Liver (tissue), 9 donors: ENCODE data around the gene TRIOBP. TPM values are rescaled to one million over a fixed set of nuclear protein-coding genes. Genes with fewer than 3 reads are reported as not detected.

Source experiments
- DNase-seq: peaks from one replicate; pipeline ENCODE4 v3.0.0-alpha.2; 2017; ENCODE audit warnings: low spot score
- H3K27ac ChIP-seq, 2 donors: one replicate each; pipeline ENCODE4 v1.7.0; 2013; ENCODE audit warnings: inconsistent platforms in 2 of 2, low read length in 2 of 2, control low read depth in 1 of 2, low read depth in 1 of 2, mild to moderate bottlenecking in 1 of 2
- H3K27me3 ChIP-seq, 4 donors: one replicate each; pipeline versions ENCODE4 v1.6.1 to v1.7.0; 2013; ENCODE audit warnings: low read length in 3 of 4, inconsistent platforms in 1 of 4, mild to moderate bottlenecking in 1 of 4, moderate library complexity in 1 of 4; ENCODE audit not compliant: control insufficient read depth in 4 of 4, insufficient read depth in 4 of 4
- H3K36me3 ChIP-seq, 4 donors: one replicate each; pipeline versions ENCODE4 v1.6.1 to v1.7.0; 2013; ENCODE audit warnings: low read length in 3 of 4, mild to moderate bottlenecking in 3 of 4, low read depth in 1 of 4, moderate library complexity in 1 of 4; ENCODE audit not compliant: control insufficient read depth in 4 of 4, insufficient read depth in 3 of 4
- H3K4me1 ChIP-seq, 4 donors: one replicate each; pipeline versions ENCODE4 v1.6.1 to v1.7.0; 2013; ENCODE audit warnings: low read length in 3 of 4, mild to moderate bottlenecking in 3 of 4, moderate library complexity in 1 of 4; ENCODE audit not compliant: control insufficient read depth in 4 of 4, insufficient read depth in 4 of 4
- H3K4me3 ChIP-seq, 3 donors: one replicate each; pipeline versions ENCODE4 v1.6.1 to v1.7.0; 2013; ENCODE audit warnings: low read length in 3 of 3, control low read depth in 1 of 3, low read depth in 1 of 3, mild to moderate bottlenecking in 1 of 3
- H3K9ac ChIP-seq, 2 donors: one replicate each; pipeline ENCODE4 v1.7.0; 2013; ENCODE audit warnings: low read length in 2 of 2, mild to moderate bottlenecking in 2 of 2, moderate library complexity in 2 of 2, control low read depth in 1 of 2, low read depth in 1 of 2
- H3K9me3 ChIP-seq, 4 donors: one replicate each; pipeline versions ENCODE4 v1.6.1 to v1.7.0; 2013; ENCODE audit warnings: low read length in 3 of 4; ENCODE audit not compliant: control insufficient read depth in 4 of 4
- EGR1 ChIP-seq, 2 donors: IDR thresholded peaks; 2 replicates each; pipeline ENCODE4 v1.6.1; 2016 to 2018; ENCODE audit warnings: antibody characterized with exemption in 2 of 2, low read depth in 2 of 2
- FOXA1 ChIP-seq: IDR thresholded peaks from 2 replicates; pipeline ENCODE4 v1.6.1; 2016; ENCODE audit warnings: antibody characterized with exemption
- FOXA2 ChIP-seq: IDR thresholded peaks from 2 replicates; pipeline ENCODE4 v1.6.1; 2016; ENCODE audit warnings: antibody characterized with exemption
- GABPA ChIP-seq, 2 donors: IDR thresholded peaks in 1 of 2; conservative IDR thresholded peaks in 1 of 2; 2 replicates each; pipeline ENCODE4 v1.6.1; 2016; ENCODE audit warnings: antibody characterized with exemption in 2 of 2, mild to moderate bottlenecking in 1 of 2, moderate library complexity in 1 of 2
- HNF4A ChIP-seq, 2 donors: conservative IDR thresholded peaks; 2 replicates each; pipeline ENCODE4 v1.6.1; 2016; ENCODE audit warnings: antibody characterized with exemption in 2 of 2, mild to moderate bottlenecking in 2 of 2
- HNF4G ChIP-seq: IDR thresholded peaks from 2 replicates; pipeline ENCODE4 v1.6.1; 2016; ENCODE audit warnings: antibody characterized with exemption
- NR2F2 ChIP-seq: IDR thresholded peaks from 2 replicates; pipeline ENCODE4 v1.6.1; 2016; ENCODE audit warnings: antibody characterized with exemption
- RAD21 ChIP-seq, 2 donors: IDR thresholded peaks; 2 replicates each; pipeline ENCODE4 v1.6.1; 2016; ENCODE audit warnings: antibody characterized with exemption in 2 of 2, mild to moderate bottlenecking in 2 of 2
- RXRA ChIP-seq, 2 donors: IDR thresholded peaks; 2 replicates each; pipeline ENCODE4 v1.6.1; 2017 to 2018; ENCODE audit warnings: antibody characterized with exemption in 2 of 2, mild to moderate bottlenecking in 1 of 2
- SP1 ChIP-seq: IDR thresholded peaks from 2 replicates; pipeline ENCODE4 v1.6.1; 2018; ENCODE audit warnings: antibody characterized with exemption, mild to moderate bottlenecking
- TAF1 ChIP-seq: conservative IDR thresholded peaks from 2 replicates; pipeline ENCODE4 v1.6.1; 2016; ENCODE audit warnings: antibody characterized with exemption, mild to moderate bottlenecking
- YY1 ChIP-seq: IDR thresholded peaks from 2 replicates; pipeline ENCODE4 v1.6.1; 2016; ENCODE audit warnings: antibody characterized with exemption, mild to moderate bottlenecking
- WGBS: extraction: QIAGEN DNeasy Blood & Tissue Kit; methylation state at CpG from one replicate; pipeline ENCODE4 v1.1.7; 2013; 5-methylcytosine and 5-hydroxymethylcytosine counted together
- polyA plus RNA-seq, 2 donors: library from polyadenylated mRNA; stranded (reverse) in 1 of 2; unstranded in 1 of 2; fragments of 200-250 nt in 1 of 2; fragments of >200 nt in 1 of 2; fragmentation: Nextera tagmentation in 1 of 2; extraction: Ambion mirVana in 1 of 2; gene quantifications; one replicate each; pipeline versions ENCODE4 v1.2.1 to v1.2.3, GENCODE V29; 2013 to 2015
- total RNA-seq, 2 donors: library from RNA; depleted of rRNA; stranded (reverse); fragments of >200 nt; gene quantifications; one replicate each; pipeline ENCODE4 v1.2.3, GENCODE V29; 2014
- TF ChIP-seq, protein P1 (sequence below): IDR thresholded peaks from 2 replicates; pipeline ENCODE4 v1.6.1; 2016; ENCODE audit warnings: antibody characterized with exemption
- TF ChIP-seq, protein P2 (sequence below): IDR thresholded peaks from 2 replicates; pipeline ENCODE4 v1.6.1; 2016; ENCODE audit warnings: antibody characterized with exemption
- TF ChIP-seq, protein P3 (sequence below): IDR thresholded peaks from 2 replicates; pipeline ENCODE4 v1.6.1; 2016; ENCODE audit warnings: antibody characterized with exemption, mild to moderate bottlenecking
- TF ChIP-seq, protein P4 (sequence below): IDR thresholded peaks from 2 replicates; pipeline ENCODE4 v1.6.1; 2016; ENCODE audit warnings: antibody characterized with exemption
- donor health status: healthy.
- donor health status: healthy.
- donor health status: healthy.
- donor health status: healthy.
- donor health status: healthy.

Gene TRIOBP
- total and polyA plus RNA-seq, 4 donors, result 4.8 to 41.1 (median 21.6) TPM

- TF ChIP-seq, protein P1, sequence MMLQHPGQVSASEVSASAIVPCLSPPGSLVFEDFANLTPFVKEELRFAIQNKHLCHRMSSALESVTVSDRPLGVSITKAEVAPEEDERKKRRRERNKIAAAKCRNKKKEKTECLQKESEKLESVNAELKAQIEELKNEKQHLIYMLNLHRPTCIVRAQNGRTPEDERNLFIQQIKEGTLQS, result no peak
- TF ChIP-seq GABPA (IDR thresholded peaks at IDR 0.05 in 1 of 2, conservative IDR thresholded peaks at IDR 0.05 in 1 of 2) (peak in 1 of 2 donors; percentile 78), RXRA (IDR thresholded peaks at IDR 0.05) (peak; percentile 61 to 76), SP1 (peak; percentile 87), HNF4A (conservative IDR thresholded peaks at IDR 0.05) (peak; percentile 54 to 61)
Measured at GRCh38 chr22:37731804-37732471, 35.1 kb downstream of the TRIOBP start (continued).

- TF ChIP-seq HNF4A (conservative IDR thresholded peaks at IDR 0.05) (no peak), RXRA (IDR thresholded peaks at IDR 0.05) (no peak)
- TF ChIP-seq, protein P2, sequence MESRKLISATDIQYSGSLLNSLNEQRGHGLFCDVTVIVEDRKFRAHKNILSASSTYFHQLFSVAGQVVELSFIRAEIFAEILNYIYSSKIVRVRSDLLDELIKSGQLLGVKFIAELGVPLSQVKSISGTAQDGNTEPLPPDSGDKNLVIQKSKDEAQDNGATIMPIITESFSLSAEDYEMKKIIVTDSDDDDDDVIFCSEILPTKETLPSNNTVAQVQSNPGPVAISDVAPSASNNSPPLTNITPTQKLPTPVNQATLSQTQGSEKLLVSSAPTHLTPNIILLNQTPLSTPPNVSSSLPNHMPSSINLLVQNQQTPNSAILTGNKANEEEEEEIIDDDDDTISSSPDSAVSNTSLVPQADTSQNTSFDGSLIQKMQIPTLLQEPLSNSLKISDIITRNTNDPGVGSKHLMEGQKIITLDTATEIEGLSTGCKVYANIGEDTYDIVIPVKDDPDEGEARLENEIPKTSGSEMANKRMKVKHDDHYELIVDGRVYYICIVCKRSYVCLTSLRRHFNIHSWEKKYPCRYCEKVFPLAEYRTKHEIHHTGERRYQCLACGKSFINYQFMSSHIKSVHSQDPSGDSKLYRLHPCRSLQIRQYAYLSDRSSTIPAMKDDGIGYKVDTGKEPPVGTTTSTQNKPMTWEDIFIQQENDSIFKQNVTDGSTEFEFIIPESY, result no peak
- TF ChIP-seq, protein P3, sequence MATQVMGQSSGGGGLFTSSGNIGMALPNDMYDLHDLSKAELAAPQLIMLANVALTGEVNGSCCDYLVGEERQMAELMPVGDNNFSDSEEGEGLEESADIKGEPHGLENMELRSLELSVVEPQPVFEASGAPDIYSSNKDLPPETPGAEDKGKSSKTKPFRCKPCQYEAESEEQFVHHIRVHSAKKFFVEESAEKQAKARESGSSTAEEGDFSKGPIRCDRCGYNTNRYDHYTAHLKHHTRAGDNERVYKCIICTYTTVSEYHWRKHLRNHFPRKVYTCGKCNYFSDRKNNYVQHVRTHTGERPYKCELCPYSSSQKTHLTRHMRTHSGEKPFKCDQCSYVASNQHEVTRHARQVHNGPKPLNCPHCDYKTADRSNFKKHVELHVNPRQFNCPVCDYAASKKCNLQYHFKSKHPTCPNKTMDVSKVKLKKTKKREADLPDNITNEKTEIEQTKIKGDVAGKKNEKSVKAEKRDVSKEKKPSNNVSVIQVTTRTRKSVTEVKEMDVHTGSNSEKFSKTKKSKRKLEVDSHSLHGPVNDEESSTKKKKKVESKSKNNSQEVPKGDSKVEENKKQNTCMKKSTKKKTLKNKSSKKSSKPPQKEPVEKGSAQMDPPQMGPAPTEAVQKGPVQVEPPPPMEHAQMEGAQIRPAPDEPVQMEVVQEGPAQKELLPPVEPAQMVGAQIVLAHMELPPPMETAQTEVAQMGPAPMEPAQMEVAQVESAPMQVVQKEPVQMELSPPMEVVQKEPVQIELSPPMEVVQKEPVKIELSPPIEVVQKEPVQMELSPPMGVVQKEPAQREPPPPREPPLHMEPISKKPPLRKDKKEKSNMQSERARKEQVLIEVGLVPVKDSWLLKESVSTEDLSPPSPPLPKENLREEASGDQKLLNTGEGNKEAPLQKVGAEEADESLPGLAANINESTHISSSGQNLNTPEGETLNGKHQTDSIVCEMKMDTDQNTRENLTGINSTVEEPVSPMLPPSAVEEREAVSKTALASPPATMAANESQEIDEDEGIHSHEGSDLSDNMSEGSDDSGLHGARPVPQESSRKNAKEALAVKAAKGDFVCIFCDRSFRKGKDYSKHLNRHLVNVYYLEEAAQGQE, result no peak
- H3K4me1 ChIP-seq, result peaks cover 2 to 30% (median 23%) of the 10 kb centered on the region in 4 donors
- peak overlapping the region in 1 of 2 donors; percentile 80 for H3K27ac ChIP-seq
Measured at GRCh38 chr22:37732699-37733607, 36.1 kb downstream of the TRIOBP start.

DNA sequence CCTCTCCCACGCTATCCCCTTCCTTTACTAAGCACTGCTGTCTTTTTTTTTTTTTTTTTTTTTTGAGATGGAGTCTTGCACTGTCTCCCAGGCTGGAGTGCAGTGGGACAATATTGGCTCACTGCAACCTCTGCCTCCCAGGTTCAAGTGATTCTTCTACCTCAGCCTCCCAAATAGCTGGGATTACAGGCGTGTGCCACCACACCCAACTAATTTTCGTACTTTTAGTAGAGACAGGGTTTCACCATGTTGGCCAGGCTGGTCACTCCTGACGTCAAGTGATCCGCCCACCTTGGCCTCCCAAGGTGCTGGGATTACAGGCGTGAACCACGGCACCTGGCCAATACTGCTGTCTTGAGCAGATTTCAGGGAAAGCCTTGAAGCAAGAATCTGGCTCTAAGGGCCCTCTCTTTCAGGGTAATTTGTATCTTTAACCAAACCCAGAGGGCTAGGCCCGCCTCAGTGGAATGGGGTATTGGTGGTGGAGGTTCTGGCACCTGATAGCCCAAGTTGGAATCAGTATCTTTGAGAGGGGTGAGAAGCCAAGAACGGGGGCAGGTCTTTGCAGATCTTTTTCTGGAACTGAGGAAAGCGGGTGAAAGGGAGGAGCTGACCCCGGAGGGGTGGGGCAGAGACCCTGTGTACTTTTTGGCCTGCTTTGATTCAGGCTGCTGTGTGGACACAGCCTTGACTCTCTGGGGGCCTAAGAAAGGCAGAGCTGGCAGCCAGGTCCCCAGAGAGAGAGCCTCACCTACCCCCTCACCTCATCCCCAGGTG is 37.0 kb downstream of the TRIOBP start:
- Histone ChIP-seq H3K4me1 (peaks cover 2 to 23% (median 20%) of the 10 kb centered on the region in 4 donors), H3K27ac (no peak overlapping the region), H3K9ac (no peak overlapping the region), H3K9me3 (no peaks in the 10 kb centered on the region), H3K27me3 (no peaks in the 10 kb centered on the region), H3K36me3 (no peaks in the 10 kb centered on the region), H3K4me3 (no peak overlapping the region)
- DNase-seq, result no peak
- 84% methylated on average over 11 of the region's 11 CpGs for WGBS
- TF ChIP-seq, protein P4, sequence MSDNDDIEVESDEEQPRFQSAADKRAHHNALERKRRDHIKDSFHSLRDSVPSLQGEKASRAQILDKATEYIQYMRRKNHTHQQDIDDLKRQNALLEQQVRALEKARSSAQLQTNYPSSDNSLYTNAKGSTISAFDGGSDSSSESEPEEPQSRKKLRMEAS, result no peak
- TF ChIP-seq EGR1 (IDR thresholded peaks at IDR 0.05; ENCODE audit: low read depth in 2 of 2) (no peak), FOXA1 (no peak), RAD21 (IDR thresholded peaks at IDR 0.05) (no peak), HNF4G (no peak), GABPA (IDR thresholded peaks at IDR 0.05 in 1 of 2, conservative IDR thresholded peaks at IDR 0.05 in 1 of 2) (no peak), YY1 (no peak), RXRA (IDR thresholded peaks at IDR 0.05) (no peak), FOXA2 (no peak), NR2F2 (no peak), TAF1 (no peak)
- TF ChIP-seq, protein P2, result no peak
- TF ChIP-seq, protein P1, result no peak

More at GRCh38 chr22:37732699-37733607, 36.1 kb downstream of the TRIOBP start:
- 90% methylated on average over 19 of the region's 19 CpGs for WGBS
- DNase-seq, result no peak
- Histone ChIP-seq H3K27me3 (no peaks in the 10 kb centered on the region), H3K9ac (no peak overlapping the region), H3K36me3 (no peaks in the 10 kb centered on the region), H3K4me3 (no peak overlapping the region), H3K9me3 (no peaks in the 10 kb centered on the region)
